ENCODE data around the gene KRTAP5-8.

- TF ChIP-seq SP1 (IDR thresholded peaks at IDR 0.05) (no peak), ELF4 (IDR thresholded peaks at IDR 0.05) (no peak), NFRKB (IDR thresholded peaks at IDR 0.05) (no peak), SUZ12 (IDR thresholded peaks at IDR 0.05) (no peak), FOXA1 (IDR thresholded peaks at IDR 0.05) (no peak), ZNF384 (IDR thresholded peaks at IDR 0.05) (no peak), L3MBTL2 (conservative IDR thresholded peaks at IDR 0.05) (no peak), BHLHE40 (IDR thresholded peaks at IDR 0.05; ENCODE audit: borderline replicate concordance) (no peak), PKNOX1 (IDR thresholded peaks at IDR 0.05) (no peak), FOXK2 (IDR thresholded peaks at IDR 0.05) (no peak), TARDBP (IDR thresholded peaks at IDR 0.05) (no peak), HDGF (IDR thresholded peaks at IDR 0.05; ENCODE audit: borderline replicate concordance) (no peak), CTBP1 (IDR thresholded peaks at IDR 0.05; ENCODE audit: borderline replicate concordance) (no peak), FOXM1 (IDR thresholded peaks at IDR 0.05; ENCODE audit: borderline replicate concordance) (no peak)
These were observed 48.3 kb upstream of the KRTAP5-8 start for GRCh38 chr11:71489311-71490043.
